ENCODE measurements around the gene HDAC11.
A peak's percentile ranks its signal among the peaks of the same experiment; 100 is the strongest.
"Not testable (repeated sequence)": the region's sequence is repeated elsewhere in the genome, so short reads cannot be mapped to it uniquely, and the experiment has no call there.

The HDAC11 gene

GRCh38 chr3:13493867-13494441, 13.8 kb downstream of the HDAC11 start:
- DNase-seq = no peak

DNA sequence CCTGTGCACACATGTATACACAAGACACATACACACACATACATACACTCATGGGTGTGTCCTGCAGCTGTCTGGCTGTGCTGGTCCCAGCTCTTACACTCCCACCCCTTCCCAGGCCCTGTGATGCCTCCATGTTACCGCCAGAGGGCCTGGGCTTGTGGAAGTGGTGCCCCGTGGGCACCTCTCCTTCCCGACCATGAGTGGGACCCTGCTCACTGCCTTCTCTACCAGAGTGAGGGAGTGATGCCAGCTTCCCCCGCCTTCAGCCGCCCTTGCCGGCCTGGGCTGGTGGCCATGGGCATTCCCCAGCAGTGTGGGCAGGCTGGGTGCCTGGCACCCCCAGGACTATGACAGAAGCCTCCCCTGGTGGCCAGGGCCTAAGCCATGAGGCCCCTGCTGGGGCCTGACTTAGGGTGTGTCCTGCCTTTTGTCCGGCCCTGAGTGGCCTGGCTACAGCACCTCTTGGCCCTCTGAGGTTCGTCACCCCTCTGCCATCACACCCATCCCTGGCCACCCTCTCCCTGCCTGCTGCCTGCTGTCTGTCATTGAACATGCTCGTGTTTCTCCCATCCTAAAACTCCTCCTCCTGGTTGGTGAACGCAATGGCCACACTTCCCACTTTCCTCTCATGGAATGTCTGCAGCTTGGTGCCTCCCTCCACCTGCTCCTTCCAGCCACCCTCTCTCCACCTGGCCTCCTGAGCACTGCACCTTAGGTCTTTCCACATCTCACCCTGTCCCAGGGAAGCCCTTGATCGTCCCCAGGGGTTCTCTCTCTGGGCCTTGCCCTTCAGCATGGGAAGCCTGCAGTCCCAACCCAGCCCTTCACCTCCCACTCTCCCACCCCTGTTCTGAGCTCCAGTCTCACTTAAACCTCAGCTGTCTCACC, 14.6 kb downstream of the HDAC11 start:
- peak; percentile 24 for DNase-seq

DNA sequence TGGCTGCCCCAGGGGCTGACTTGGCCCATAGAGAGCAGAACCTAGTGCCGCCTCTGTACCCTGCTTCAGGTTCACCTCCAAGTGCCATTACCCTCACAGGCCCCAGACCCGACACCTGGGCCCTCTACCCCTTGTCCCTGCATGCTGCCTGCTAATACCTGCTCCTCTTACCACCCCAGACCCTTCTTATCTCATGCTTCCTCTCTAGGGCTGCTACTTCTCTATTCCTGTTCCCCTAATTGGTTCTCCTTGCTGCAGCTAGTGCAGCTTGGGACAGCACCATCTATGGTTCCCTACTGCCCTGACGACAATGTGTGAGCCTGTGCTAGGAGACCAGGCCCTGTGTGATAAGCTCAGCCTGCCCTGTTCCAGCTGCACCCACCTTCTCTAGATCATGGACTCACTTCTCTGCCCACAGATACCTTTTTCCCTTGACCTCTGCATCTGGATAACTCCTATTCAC, 15.3 kb downstream of the HDAC11 start:
- no peak for DNase-seq

DNA sequence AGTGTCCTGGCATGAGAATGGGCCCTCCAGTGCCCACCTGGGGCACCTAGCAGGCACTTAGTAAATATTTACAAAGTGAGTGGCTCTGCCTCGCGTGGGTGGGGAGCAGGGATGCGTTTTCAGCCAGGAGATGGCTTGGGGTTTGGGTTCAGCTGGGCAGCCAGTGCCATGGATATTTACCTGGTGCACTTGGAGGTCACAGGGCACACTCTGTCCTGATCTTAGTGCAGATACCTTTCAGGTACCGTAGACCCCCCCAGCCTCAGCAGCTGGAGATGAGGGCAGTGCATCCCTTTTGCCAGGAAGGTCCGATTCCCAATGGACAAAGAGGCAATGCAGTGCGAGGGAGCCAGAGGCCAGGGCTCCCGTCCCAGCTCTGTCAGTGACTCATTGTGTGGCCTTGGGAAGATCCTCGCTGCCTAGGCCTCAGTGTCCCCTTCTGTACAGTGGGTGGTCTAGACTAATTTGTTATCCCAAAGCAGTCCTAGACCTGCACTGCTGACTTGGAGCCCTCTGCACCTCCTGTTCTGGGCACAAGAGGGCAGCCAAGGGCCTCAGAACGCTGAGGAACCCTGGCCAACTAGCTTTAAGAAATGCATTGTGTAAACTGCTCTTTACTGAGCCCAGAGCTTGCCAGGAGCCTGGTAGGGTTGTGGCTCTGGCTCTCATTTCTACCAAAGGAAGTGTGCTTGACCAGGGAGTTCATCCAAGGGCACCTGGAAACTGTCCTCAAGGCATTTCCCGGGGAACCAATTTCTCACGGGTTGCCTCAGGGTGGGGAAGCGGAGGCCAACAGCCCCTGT, 16.0 kb downstream of the HDAC11 start:
- peak; percentile 82 for DNase-seq

DNA sequence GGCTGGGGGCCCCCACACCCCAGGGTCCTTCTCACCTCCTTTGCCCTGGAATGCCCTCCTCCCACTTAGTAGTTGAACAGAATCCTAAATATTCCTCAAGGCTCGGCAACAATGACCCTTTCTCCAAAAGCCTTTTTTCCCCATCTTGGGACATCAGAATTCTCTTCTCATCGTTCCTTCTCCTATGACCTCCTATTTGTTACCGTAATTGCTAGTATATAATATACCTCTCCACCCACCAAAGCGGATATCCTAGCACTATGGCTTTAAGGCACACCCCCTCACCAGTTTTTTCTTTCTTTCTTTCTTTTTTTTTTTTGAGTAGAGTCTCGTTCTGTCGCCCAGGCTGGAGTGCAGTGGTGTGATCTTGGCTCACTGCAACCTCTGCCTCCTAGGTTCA, 16.8 kb downstream of the HDAC11 start:
- no peak for DNase-seq

- DNase-seq = no peak
Measured at GRCh38 chr3:13497386-13497785, 17.3 kb downstream of the HDAC11 start.

- DNase-seq = no peak
Measured at GRCh38 chr3:13498354-13499060, 18.4 kb downstream of the HDAC11 start.

DNA sequence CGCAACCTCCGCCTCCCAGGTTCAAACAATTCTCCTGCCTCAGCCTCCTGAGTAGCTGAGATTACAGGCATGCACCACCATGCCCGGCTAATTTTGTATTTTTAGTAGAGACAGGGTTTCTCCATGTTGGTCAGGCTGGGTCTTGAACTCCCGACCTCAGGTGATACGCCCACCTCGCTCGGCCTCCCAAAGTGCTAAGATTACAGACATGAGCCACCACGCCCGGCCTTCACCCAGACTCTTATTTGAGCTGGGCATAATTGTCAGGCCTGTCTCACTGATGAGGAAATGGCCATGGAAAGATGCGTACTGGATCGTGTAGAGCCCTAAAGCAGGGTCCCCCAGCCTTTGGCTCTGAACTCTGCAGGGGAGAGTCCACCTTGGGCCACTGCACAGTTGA, 19.1 kb downstream of the HDAC11 start:
- not testable (repeated sequence) for DNase-seq

DNA sequence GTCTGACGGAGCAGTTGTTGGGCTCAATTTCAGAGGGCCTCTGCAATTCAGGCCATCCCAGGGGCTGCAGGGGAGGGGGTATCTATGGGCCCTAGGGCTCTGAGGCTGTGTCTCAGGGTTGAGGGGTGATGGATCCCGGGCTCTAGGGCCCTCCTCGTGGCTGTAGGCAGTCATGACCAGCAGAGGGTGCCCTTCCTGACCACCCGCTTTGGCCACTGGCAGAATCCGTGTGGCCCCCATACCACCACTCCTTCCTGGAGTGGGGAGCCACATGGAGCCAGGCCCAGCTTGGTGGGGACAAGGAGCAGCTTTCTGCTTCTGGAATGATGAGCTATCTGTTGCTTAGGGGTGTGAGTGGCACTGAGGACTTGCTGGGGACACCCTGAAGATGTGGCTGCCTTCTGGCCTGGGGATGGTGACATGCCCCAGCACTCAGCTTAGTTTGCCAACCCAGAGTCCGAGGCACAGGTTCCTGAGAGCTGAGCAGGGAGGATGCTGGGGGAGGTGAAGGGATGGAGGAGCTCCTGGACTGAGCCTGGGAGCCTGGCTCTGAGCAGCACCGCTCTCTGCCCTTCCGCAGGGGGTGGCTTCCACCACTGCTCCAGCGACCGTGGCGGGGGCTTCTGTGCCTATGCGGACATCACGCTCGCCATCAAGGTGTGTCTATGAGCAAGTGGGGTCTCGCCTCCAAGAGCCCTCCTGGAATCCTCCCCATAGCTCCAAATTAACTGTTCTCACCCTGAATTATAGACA, 20.2 kb downstream of the HDAC11 start:
- peak; percentile 28 for DNase-seq

- no peak for DNase-seq
Measured at GRCh38 chr3:13501056-13501455, 20.9 kb downstream of the HDAC11 start.

DNA sequence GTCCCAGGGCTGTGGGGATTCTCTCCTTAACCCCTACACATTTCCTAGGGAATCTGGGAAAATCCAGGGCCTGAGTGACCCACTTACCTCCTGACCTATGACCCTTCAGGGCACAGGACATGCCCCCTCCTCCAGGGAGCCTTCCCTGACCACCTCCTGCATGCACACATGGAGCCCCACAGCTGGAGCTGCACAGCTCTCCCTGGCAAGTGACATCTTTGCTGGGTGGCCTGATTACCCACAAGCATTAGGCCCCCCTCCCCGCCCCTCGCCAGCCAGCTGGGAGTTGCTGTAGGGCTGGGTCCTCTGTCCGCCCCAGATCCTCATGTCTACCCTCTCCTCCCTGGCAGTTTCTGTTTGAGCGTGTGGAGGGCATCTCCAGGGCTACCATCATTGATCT, 21.4 kb downstream of the HDAC11 start:
- no peak for DNase-seq

DNA sequence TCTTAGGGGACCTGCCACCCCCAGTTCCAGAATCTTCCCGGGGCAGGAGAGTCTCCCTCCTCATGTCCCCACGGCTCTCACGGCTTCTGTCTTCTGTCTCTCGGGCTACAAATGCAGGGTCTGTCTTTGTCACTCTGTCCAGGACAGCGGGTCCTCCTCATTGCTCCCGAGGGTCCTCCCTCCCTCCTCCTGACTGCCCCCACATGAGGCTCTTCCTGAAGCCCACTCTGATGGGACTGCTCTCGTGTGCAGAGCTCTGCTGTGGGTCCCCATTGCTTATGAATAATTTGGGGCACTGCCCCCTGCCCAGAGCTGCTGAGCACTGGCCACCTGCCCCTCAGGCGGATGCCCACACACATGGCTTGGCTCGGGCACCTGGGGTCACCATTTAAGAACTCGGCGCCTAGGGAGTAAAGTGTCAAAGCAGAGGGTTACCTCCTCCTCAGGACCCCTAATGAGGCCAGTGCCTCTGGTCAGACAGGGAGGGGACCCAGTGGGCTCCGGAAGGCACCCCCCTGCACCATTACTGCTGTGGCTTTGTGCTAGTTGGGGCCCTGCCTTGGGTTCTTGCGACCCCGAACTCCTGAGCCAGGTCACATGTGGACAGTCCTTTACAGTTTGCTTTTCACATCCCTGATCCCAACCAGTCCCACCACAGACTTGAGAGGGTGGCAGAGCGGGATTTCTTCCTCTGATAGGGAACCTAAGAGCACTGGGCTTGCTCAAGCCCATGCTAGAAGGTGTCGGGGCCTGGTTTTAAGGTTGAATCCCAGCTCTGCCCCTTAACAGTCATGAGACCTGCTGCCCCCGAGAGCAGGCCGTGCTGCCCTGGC, 22.1 kb downstream of the HDAC11 start:
- DNase-seq = no peak

DNA sequence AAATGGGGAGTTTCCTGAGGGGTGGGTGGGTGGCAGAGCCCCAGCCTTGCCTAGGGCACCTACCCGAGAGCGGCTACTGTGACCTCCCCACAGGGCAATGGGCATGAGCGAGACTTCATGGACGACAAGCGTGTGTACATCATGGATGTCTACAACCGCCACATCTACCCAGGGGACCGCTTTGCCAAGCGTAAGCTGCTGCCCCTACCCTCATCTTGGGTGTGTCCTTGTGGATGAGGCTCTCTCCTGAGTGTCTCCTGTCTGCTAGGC, 22.6 kb downstream of the HDAC11 start:
- DNase-seq = no peak

- no peak for DNase-seq
Measured at GRCh38 chr3:13504161-13504831, 24.2 kb downstream of the HDAC11 start.

DNA sequence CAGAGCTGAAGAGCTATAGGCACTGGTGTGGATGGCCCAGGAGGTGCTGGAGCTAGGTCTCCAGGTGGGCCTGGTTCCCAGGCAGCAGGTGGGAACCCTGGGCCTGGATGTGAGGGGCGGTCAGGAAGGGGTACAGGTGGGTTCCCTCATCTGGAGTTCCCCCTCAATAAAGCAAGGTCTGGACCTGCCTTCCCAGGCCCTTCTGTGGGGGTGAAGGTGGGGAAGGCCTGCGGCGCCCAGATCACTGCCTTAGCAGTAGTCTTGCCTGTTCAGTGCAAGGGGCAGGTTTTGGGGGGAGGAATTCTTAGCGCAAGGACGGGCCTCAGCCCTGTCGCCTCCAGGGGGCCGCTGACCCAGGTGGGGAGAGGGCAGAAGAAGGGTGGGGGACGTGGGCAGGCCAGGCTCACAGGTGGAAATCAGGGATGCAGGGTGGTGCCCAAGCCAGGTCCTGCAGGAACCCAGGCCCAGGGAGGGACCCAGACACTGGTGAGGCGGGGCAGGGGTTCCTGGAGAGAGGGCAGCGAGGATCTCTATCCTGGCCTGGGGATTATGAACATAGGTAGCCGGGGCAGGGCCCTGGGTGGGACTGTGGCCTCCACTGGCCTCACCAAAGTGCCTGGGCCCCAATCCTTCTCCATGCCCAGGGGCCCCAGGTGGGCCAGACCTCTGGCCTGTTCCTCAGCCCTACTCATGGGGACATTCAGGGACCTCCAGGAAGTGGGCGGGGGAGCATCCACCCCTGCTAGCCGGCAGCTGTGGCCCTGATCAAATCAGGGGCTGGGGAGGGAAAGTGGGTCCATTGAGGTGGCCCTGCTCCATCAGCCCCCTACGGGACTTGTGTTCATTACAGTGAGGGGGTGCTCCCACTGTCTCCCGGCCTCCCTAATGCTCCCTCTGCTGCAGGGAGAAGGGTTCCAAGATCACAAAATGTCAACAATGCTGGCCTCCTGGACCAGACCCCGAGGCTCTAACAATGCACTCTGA, 25.3 kb downstream of the HDAC11 start:
- DNase-seq = no peak

DNA sequence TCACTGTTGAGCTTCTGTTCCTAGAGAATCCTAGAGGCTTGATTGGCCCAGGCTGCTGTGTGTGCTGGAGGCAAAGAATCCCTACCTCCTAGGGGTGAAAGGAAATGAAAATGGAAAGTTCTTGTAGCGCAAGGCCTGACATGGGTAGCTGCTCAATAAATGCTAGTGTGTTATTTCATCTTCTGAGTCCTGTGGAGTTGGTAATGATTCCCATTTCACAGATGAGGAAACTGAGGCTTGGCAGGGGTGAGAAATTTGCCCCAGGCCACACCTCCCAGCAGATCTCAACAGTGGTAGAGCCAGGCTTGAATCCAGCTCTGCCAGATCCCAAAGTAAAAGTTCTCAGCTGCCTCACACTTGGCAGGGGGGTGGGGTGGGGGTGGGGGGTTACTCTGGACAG, 26.1 kb downstream of the HDAC11 start:
- no peak for DNase-seq

GRCh38 chr3:13506680-13507079, 26.6 kb downstream of the HDAC11 start:
- DNase-seq = no peak

- no peak for DNase-seq
Measured at GRCh38 chr3:13507247-13507569, 27.1 kb downstream of the HDAC11 start.

DNA sequence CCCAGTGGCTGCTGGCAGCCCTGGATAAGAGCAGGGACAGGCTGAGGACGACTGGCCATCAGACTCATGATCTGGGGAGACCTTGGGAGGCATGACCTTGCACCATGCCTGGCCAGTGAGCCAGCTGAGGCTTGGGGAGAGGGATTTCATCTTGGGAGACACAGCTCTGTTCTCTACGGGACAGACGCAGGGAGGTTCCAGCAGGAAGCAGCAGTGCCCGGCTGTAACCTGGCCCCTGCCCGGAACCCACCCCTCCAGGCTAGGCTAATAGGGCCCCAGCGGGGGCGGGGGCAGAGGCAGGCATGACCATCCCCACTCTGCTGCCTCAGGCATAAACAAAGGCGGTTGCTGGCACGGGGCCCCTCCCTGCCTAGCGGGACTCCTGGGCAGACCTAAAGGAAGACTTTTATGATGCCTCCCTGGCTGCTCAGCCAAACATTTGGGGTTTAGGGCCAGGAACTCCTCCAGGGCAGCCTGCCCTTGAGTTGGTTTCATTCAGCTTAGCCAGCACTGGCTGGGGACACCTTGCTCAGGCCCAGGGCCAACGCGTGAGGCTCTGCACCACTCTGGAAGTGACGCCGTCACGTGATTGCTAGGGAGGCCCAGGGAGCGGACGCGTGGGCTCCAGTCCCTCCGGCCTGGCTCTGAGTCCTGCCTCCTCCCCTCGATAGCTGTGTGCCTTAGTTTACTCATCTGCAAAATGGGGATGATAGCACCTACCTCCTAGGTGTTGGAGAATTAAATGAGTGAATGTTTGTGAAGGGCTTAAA, 27.6 kb downstream of the HDAC11 start:
- no peak for DNase-seq

Data from activated CD4-positive, alpha-beta T cell treated with anti-CD3 and anti-CD28 coated beads for 48 hours (primary cell).